IPS-NIHi11 (cell line): ENCODE measurements around the gene BPI.
"Not testable (repeated sequence)": the region's sequence is repeated elsewhere in the genome, so short reads cannot be mapped to it uniquely, and the experiment has no call there.

Experiments
- DNase-seq: peaks from one replicate; pipeline ENCODE4 v3.0.0; 2012; ENCODE audit warnings: mixed read lengths, low spot score

Gene BPI

GRCh38 chr20:38278131-38278530, 25.8 kb upstream of the BPI start:
- no peak for DNase-seq

- no peak for DNase-seq
Measured at GRCh38 chr20:38278763-38279162, 25.2 kb upstream of the BPI start.

- DNase-seq, result not testable (repeated sequence)
Measured at GRCh38 chr20:38281176-38281915, 22.6 kb upstream of the BPI start.

- no peak for DNase-seq
Measured at GRCh38 chr20:38283236-38283635, 20.7 kb upstream of the BPI start.

- not testable (repeated sequence) for DNase-seq
Measured at GRCh38 chr20:38284066-38284650, 19.8 kb upstream of the BPI start.

- DNase-seq, result no peak
Measured at GRCh38 chr20:38284893-38285444, 19.0 kb upstream of the BPI start.

GRCh38 chr20:38286586-38287531, 17.1 kb upstream of the BPI start:
- peak; percentile 16 for DNase-seq

GRCh38 chr20:38290829-38291814, 12.8 kb upstream of the BPI start:
- peak; percentile 81 for DNase-seq

GRCh38 chr20:38291966-38292365, 12.0 kb upstream of the BPI start:
- DNase-seq, result no peak

GRCh38 chr20:38293491-38294065, 10.4 kb upstream of the BPI start:
- DNase-seq, result peak; percentile 72

- DNase-seq, result no peak
Measured at GRCh38 chr20:38294076-38294591, 9.8 kb upstream of the BPI start.

- DNase-seq, result no peak
Measured at GRCh38 chr20:38295811-38296210, 8.1 kb upstream of the BPI start.

- DNase-seq, result no peak
Measured at GRCh38 chr20:38296433-38296832, 7.5 kb upstream of the BPI start.

GRCh38 chr20:38297916-38298674, 5.9 kb upstream of the BPI start:
- DNase-seq, result no peak

GRCh38 chr20:38298768-38299288, 5.1 kb upstream of the BPI start:
- no peak for DNase-seq

GRCh38 chr20:38299963-38300362, 4.0 kb upstream of the BPI start:
- DNase-seq, result peak; percentile 49

GRCh38 chr20:38300438-38300837, 3.5 kb upstream of the BPI start:
- DNase-seq, result no peak

- no peak for DNase-seq
Measured at GRCh38 chr20:38301309-38301708, 2.6 kb upstream of the BPI start.

GRCh38 chr20:38302786-38303185, 1.2 kb upstream of the BPI start:
- no peak for DNase-seq
